ENCODE data around the gene ZNF454.

The ZNF454 gene

DNA sequence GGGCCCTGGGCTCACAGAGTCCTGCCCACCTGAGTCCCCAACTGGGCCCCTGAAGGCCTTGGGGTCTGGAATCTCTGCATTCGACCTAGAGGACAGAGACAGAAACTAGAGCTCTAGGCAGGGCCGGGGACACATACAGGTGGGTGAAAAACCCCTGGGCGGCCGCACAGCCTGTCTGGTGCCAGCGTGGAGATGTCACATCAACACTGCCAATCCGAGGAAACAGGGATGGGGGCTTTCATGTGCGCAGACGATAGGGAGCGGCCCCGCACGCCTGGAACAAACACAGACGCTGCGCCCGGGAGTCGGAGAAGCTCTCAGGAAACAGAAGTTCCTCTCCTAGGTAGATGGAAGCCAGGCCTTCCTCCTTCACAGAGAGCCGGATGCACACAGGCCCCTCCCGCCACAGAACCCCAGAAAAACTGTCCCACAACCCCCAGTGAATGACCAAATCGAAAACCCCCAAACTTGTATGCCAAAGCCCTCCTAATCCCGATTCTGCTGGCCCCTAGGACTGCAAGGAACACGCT, 52.3 kb downstream of the ZNF454 start:
- no peak for DNase-seq (ENCODE audit: low spot score)

DNA sequence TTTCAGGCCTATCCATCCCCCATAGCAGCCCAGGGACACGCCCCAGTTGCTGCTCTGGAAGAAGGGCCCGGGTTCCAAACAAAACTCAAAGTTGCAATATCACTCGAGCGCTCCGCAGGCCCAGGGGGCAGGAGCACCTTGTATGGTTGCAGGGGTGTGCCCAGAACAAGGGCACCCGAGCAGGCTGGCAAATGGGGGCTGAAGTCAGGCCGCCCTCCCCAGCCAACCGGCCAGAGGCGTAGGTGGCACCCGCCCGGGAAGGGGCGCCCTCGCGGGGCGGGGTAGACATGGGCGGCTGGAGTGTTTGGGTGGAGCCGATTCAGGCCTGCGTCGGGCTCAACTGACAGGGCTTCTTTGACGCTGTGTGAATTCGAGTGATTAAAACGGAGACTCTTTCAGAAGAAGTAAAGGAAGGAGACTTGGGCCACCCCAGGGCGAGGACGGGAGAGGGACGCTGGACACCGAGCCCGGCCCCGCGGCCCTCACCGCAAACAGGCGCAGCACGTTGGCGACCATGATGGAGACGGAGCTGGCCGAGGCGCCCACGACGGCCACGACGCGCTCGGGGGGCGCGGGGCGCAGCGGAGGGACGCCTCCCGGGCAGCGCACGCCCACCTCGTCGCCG, 53.1 kb downstream of the ZNF454 start:
- DNase-seq (ENCODE audit: low spot score), result no peak

DNA sequence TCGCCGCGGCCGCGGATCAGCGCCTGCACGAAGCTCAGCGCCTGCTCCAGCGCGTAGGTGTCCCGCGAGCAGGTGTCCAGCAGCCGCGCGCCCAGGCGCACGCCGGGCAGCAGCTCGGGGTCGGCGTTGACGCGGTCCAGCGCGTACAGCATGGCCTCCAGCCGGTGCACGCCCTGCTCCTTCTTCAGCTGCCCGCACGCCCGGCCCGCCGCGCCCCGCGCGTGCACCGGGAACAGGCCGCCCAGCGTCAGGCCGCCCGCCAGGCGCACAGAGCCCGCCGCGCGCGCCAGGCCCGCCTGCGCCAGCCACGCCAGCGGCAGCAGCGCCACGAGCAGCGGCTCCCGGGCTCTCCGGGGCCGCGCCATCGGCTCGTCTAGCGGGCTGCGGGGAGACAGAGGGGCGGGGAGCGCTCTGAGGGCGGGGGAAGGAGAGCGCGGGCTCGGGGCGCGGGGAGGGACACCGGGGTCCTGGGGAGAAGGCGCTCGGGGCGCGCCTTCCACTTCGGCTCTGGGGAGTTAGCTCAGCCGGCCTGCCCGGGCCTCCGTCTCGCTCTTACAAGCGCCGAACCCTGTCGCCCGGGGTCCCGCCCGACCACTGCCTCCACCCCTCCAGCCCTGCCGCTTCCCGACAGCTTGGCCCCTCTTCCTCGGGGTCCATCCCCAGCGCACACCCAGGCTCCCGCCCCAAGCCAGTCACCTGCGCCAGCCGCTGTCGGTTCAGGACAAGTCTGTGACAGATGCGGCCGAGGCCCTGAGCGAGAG, 53.8 kb downstream of the ZNF454 start, which contains the start of gene GRM6:
Gene GRM6, minus strand, starts transcription at position 741 of the 761 bp plus-strand sequence. Its CDS starts 376 bp downstream, at position 365.
- DNase-seq (ENCODE audit: low spot score), result no peak

DNA sequence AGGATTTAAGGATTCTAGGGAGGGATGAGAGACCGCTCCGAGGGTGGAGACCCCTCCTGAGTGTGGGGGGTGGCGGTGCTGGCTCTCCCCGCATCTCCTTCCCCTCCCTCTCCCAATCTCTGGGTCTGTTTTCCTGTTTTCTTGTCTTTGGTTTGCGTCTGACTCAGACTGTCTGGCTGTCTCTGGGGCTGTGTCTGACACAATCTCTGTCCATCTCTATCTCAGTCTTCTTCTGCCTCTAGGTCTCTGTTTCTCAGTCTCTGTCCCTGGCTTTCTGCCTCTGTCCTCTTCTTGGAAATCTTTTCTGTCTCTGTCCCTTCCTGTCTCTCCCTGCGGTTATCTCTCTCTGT, 54.3 kb downstream of the ZNF454 start:
- no peak for DNase-seq (ENCODE audit: low spot score)

DNA sequence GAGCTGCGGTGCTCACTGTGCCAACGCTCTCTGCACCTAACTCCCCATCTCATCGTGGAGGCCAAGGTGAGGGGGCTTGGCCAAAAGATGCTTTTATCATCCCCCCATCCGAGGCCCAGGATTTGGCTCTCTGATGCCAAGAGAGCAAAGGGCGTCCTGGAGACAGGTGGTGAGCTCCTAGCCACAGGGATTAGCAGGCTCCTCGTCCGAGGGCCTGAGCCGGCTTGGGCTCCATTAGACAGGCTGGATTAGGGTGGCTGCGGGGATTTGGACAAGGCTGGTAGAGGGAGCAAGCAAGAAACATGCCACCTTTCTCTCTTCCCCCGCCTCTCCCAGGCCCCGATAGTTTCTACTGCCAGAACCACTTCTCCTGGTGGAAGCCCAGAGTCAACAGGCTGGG, 55.2 kb downstream of the ZNF454 start:
- DNase-seq (ENCODE audit: low spot score), result no peak

DNA sequence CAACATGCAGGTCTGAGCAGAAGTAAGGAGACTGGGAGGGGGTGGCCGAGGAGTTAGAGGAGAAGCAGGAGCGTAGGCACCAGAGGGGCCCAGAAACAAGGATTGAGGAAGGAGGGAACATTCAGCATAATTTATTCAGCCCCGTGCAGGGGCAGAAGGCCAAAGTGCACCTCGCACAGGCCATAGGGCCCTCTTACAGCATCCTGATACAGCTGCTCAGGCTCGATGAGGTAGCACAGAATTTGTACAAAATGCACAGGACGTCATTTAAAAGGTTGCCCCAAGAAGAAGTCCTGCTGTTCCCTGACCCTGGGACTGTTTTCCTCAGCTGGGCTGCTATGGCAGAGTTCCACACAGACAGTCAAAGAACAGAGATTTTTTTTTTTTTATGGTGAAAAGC, 56.2 kb downstream of the ZNF454 start:
- no peak for DNase-seq (ENCODE audit: low spot score)

DNA sequence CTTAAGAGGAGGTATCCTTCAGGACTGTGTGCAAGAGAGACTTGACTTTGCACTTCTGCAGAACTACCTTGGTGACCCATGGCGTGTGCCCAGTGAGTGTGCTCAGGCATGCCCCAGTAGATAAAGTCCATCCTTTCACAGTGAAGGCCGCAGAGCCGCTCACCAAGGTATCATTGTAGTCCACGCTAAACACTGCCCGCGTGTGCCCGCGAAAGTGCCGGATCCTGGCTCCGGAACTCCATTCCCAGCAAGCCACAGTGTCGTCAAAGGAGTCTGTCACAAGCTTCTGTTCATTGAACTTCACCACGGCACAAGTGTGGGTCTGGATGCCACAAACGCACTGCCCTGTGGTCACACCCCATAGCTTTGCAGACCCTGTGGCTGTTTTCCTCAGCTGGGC, 57.4 kb downstream of the ZNF454 start:
- DNase-seq (ENCODE audit: low spot score), result no peak

DNA sequence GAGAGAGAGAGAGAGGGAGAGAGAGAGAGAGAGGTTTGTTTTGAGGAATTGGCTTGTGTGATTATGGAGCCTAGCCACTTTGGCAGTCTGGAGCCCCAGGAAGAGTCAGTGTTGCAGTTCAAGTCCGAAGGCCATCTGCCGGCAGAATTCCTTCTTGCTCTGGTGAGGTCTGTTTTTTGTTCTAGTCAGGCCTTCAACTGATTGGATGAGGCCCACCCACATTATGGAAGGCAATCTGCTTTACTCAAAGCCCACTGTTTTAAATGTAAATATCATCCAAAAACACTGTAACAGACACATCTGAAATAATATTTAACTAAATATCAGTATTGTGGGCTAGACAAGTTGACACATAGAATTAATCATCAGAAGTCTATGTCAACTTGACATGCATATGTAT, 65.6 kb downstream of the ZNF454 start:
- DNase-seq (ENCODE audit: low spot score), result no peak

DNA sequence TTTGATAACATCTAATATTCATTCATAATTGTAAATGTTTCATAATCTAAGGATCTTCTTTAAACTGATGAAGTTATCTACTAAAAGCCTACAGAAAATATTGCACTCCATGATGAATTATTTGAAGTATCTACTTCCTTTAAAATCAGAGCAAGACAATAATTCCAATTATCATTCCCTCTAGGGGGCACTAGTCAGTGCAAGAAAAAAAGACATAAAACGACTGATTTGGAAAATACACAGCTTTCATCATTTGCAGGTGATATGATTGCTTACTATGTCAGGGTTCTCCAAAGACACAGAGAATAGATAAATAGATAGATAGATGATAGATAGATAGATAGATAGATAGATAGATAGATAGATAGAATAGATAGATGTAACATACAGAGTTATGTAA, 67.7 kb downstream of the ZNF454 start:
- no peak for DNase-seq (ENCODE audit: low spot score)
